Inferior parietal cortex (tissue), 1 donor: ENCODE data around the gene HOXB2.

Experiments
- DNase-seq: peaks from one replicate; pipeline ENCODE4 v3.0.0-alpha.2; 2016; ENCODE audit errors: extremely low spot score

Gene HOXB2

DNA sequence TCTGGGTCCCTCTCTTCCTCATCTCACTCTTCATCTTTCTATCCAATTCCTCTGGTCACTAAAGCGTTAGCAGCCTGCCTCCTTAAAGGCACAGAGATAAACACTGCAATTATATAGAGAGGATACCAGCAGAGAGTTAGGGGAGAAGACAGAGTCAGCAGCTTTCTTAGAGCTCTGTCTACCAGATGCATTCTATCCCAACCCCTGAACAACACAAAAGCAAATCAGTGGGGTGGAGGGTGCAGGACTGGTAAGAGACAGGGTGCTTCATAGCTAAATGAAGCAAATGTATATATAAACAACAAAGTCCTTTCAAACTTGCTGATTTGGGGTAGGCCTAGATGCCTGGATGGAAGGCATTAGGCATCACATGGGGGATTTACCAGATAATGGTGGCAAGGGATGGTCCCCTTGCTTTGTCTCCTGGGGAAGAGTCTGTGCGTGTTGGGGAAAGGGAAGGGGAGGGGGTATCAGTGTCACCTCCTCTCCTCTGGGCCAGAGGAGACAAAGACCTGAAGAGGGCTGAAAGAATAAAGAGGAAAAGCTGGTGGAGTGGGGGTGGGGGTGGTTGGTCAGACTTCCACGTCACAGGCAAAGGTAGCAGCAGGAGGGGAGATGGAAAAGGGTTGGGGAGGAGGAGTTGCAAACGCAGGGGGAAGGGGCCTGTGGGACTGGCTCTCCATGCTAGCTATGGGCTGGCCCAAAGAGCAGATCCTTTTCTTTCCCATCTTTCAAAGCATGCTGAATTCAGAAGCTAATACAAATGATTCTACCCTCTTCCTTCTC lies 21.2 kb upstream of the HOXB2 start:
- DNase-seq: no peak

DNA sequence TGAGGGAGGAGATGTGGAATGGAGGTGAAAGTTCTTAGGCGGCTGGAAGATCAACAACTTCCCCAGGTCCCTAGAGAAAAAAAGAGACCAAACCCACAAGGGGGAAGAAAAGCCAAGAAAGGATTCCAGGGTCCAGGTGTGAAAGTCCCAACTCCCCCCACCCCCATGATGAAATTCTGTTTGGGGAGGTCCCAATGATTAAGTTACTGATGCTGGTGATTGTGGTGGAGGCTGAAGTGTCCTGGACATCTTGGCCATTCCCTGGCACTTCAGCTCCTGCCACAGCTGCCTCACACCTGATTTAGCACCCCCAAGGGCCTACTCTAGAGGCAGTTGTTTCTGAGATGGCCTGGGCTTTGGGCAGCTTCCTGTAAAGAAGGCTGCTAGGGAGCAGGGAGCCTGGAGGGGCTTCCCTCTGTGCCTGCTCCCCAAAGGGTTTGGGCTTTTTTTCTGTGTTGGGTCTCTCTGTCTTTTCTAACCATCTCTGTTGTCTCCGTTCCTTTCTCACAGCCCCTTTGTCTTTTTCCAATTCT lies 20.2 kb upstream of the HOXB2 start:
- no peak for DNase-seq

GRCh38 chr17:48564188-48565021 lies 19.5 kb upstream of the HOXB2 start:
- DNase-seq: no peak

DNA sequence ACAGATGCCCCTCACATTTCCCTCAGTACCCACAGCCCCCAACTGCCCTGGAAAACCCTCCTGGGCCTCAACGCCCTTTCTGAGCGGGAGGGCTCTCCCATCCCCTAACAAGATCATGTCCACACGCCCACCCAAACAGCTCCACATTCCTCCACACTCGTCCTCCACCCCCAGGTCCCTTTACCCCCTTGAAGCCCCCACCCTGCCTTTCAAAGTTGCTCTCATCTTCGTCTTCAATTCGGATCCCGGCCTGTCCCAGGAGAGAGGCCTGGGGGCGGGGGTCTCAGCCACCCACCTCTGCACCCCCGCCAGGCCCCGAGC lies 18.9 kb upstream of the HOXB2 start:
- no peak for DNase-seq

DNA sequence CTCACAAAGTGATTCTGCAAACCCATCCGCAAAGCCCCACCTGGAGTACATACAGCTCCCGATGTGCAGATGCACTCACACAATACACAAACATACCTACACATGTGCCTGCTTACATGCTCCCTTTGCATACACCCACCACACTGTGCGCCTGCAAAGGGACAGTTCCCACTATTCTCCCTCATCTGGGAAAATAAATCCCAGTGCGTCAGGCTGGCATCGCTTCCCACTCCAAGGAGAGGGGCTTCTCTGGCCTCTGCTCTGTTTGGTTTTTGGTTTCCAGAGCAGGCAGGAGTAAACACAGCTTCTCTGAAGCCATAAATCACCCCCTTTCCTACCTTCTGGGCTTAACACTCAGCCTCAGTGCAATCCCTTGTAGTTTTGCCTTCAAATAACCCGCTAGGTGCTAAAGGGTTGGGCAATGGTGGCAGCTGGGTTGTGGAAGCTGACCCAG lies 18.5 kb upstream of the HOXB2 start:
- DNase-seq: no peak

DNA sequence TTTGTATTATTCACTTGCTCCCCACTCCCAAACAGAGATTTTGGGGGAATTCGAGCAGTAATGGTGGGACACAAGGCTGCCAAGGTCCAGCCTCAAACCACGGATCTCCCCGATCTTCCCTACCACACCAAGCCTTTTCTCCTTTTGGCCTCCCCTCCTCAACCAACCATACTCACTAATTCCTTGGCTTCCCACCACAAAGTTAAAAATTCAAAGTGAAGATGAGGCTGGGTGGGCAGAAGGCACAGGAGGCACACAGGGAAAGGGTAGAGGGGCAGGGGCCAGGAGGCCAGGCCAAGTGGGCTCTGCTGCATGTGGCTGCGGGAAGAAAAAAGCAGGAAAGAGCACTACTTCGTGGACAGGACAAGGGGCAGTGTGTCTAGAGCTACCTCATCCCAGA lies 18.0 kb upstream of the HOXB2 start:
- DNase-seq: no peak

- no peak for DNase-seq
These were observed 17.2 kb upstream of the HOXB2 start for GRCh38 chr17:48561884-48562810.

- no peak for DNase-seq
These were observed 15.2 kb upstream of the HOXB2 start for GRCh38 chr17:48559840-48560817.

- no peak for DNase-seq
These were observed 14.4 kb upstream of the HOXB2 start for GRCh38 chr17:48559122-48559839.

- no peak for DNase-seq
These were observed 13.9 kb upstream of the HOXB2 start for GRCh38 chr17:48558831-48559121.

DNA sequence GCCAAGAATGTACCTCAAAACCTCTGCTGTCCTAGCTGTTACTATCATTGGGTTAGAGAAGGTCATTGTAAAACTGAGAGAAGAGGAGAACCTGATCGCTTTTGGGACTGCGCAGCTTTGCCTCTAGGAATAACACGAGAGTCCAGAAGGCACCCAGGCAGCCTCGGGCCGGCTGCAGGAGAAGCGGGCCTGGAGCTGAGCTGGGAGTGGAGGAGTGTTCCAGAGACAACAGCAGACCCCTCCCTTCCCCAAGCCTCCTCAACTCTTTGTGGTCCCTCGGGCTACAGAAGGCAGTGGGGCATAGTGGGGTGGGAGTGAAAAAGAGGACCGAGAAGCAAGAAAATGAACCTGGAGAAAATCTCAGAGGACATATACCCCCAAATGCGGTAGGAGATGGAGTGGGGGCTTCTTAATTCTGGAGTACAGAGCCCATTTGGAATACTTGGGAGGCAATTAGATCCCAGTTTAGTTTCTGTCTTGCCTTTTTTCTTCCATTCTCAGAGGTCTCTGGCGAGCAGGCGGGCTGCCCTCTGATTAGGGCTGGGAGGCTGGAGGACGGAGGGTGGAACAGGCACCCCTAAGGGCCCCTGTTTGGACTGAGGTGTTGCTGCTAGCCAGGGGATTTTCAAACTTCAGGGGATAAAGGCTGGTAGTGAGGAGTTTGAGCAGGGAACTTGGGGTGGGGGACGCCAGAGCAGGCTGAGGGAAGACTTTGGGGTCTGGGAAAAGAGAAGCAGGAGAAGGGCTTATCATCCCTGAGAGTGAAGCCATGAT lies 13.3 kb upstream of the HOXB2 start:
- no peak for DNase-seq

DNA sequence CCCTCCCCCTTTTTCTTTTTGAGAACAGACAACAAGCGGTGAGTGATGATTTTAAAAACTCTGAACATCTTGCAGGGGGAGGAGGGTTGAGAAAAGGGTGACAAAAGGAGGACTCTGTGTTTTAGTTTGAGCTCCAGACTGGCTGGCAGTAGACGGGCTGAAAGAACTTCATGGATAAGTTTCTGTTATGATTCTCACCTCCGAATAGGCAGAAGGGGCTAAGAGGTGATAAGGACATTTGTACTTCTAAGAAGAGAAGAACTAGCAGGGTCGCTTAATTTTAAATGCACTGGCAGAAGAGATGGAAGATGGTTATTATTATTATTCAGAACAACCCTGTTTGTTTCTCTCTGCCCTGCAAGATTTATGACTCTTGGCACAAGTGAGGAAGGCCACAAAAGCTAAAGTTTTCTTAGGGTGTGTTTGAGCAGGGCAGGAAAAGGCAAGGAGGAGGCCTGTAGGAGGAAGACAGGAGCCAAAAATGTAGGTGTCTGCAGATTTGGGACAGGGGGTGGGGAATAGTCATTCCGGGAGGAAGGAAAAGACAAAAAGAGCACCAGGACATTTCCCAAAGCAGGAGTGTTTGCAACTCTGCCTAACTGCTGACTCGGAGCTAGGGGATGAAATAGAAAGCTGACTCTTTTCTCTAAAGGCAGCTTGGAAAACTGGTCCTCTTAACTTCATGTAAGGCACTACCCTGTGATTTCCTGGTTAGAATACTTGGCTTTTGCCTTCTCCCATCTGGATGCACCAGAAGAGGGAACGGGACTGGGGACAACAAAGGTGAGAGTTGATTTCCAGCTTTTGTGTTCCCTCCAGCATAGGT lies 11.9 kb upstream of the HOXB2 start:
- DNase-seq: no peak

DNA sequence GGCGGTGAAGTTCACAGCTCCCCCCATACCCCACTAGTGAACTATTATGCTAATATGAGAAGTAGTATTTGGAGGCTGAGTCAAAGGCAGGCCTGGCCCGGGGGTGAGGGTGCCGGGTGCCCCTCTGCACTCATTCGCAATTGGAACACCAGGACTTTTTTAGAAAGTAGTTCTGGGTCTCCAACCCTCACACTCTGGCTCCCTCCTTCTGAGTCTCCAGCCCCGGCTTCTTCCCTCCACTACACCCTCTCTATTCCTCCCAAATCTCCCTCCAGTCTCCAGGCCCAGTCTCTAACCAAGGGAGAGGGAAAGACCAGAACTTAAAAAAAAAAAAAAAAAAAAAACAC lies 11.3 kb upstream of the HOXB2 start:
- DNase-seq: no peak

GRCh38 chr17:48555258-48556228 lies 10.6 kb upstream of the HOXB2 start:
- DNase-seq: no peak

GRCh38 chr17:48554412-48555257 lies 9.7 kb upstream of the HOXB2 start:
- DNase-seq: no peak

GRCh38 chr17:48553826-48554225 lies 8.9 kb upstream of the HOXB2 start:
- DNase-seq: no peak

DNA sequence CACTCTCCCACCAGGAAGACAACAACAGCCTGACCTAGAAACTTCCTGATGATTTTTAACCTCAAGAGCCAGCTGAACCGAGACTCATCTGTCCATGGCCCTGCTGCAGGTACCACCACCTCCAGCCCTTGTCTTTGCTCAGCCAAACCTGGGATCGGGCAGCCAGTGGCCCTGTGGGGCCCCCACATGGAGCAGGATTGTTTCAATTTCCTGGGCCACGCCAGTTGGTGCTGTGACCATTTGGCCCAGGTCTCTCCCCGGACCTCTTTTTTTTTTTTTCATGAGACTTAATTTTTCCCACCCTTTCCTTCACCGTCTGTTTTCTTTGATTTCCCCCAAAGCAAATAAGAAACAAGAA lies 8.3 kb upstream of the HOXB2 start:
- no peak for DNase-seq
